Endothelial cell of umbilical vein (primary cell): ENCODE results near the gene PDE6D. TPM values are rescaled to one million over a fixed set of nuclear protein-coding genes. Genes with fewer than 3 reads are reported as not detected.
A peak's percentile ranks its signal among the peaks of the same experiment; 100 is the strongest.

Experiments used
- BruUV-seq: library from RNA; stranded (reverse); fragments of 400-500 nt; replicated peaks from 2 replicates; lab custom pipeline; 2021; lab: Mats Ljungman, UMichigan
- CTCF ChIA-PET: fragments of 300-600, 350-600 bp; sonication (Branson Sonifier 250); formaldehyde crosslinking; loops from one replicate; lab custom pipeline; 2021; ENCODE audit warnings: antibody characterized with exemption, inconsistent platforms; lab: Charles Lee
- POLR2A ChIA-PET: fragments of 300-600, 350-600 bp; sonication (Branson Sonifier 250); formaldehyde crosslinking; loops from one replicate; lab custom pipeline; 2021; ENCODE audit warnings: antibody characterized with exemption, inconsistent platforms; lab: Charles Lee
- DNase-seq: peaks from one replicate; pipeline ENCODE4 v3.0.0-alpha.2; 2011; ENCODE audit warnings: low read depth, low spot score
- FAIRE-seq: peaks from 2 replicates; lab custom pipeline; 2011; peaks lifted over from hg19 to GRCh38; lab: Jason Lieb, UNC
- H2AFZ ChIP-seq: 2 replicates; pipeline ENCODE4 v1.6.0; 2012; ENCODE audit warnings: low read depth, low read length, control low read depth, inconsistent platforms
- H3K27ac ChIP-seq: 2 replicates; pipeline ENCODE4 v1.5.1; 2011; ENCODE audit warnings: low read depth, mild to moderate bottlenecking, control low read depth, low read length, moderate library complexity; ENCODE audit not compliant: insufficient read depth
- H3K27me3 ChIP-seq, 2 experiments: 2 replicates each; pipeline versions ENCODE4 v1.6.0 to v1.6.1; 2011; ENCODE audit warnings: low read length in 2 of 2, mixed read lengths in 1 of 2; ENCODE audit not compliant: control insufficient read depth in 2 of 2, insufficient read depth in 2 of 2
- H3K36me3 ChIP-seq, 2 experiments: 2 replicates in 1 of 2; 3 replicates in 1 of 2; pipeline ENCODE4 v1.5.1; 2011; ENCODE audit warnings: low read length in 2 of 2, mild to moderate bottlenecking in 1 of 2, moderate library complexity in 1 of 2; ENCODE audit not compliant: control insufficient read depth in 2 of 2, insufficient read depth in 2 of 2; ENCODE audit errors: extremely low read depth in 1 of 2
- H3K4me1 ChIP-seq: 3 replicates; pipeline ENCODE4 v1.5.1; 2011; ENCODE audit warnings: mild to moderate bottlenecking, low read length; ENCODE audit not compliant: control insufficient read depth, insufficient read depth; ENCODE audit errors: extremely low read depth
- H3K4me2 ChIP-seq: 2 replicates; pipeline ENCODE4 v1.6.1; 2011; ENCODE audit warnings: low read length, control low read depth, mixed read lengths; ENCODE audit not compliant: insufficient read depth
- H3K4me3 ChIP-seq, 3 experiments: fragments of 200-600 bp in 1 of 3; sonication (generic), shearing (Covaris generic) in 1 of 3; replicated peaks in 1 of 3; 2 replicates each; pipeline ENCODE4 v1.5.1; 2011 to 2016; ENCODE audit warnings: control low read depth in 3 of 3, low read length in 3 of 3, mild to moderate bottlenecking in 2 of 3, inconsistent platforms in 1 of 3, low read depth in 1 of 3, moderate library complexity in 1 of 3; ENCODE audit not compliant: insufficient read depth in 1 of 3
- H3K79me2 ChIP-seq: 2 replicates; pipeline ENCODE4 v1.6.0; 2012; ENCODE audit warnings: low read length, inconsistent platforms; ENCODE audit not compliant: control insufficient read depth, insufficient read depth
- H3K9ac ChIP-seq: replicated peaks from 2 replicates; pipeline ENCODE3; 2011; ENCODE audit warnings: low read length, control low read depth; ENCODE audit not compliant: insufficient read depth; ENCODE audit errors: extremely low read depth
- H3K9me1 ChIP-seq: replicated peaks from 3 replicates; pipeline ENCODE4 v1.6.0; 2011; ENCODE audit warnings: mild to moderate bottlenecking, low read length; ENCODE audit not compliant: control insufficient read depth, insufficient read depth; ENCODE audit errors: extremely low read depth
- H3K9me3 ChIP-seq: replicated peaks from 2 replicates; pipeline ENCODE4 v1.5.1; 2012; ENCODE audit warnings: low read length, inconsistent platforms; ENCODE audit not compliant: control insufficient read depth, insufficient read depth
- H4K20me1 ChIP-seq: replicated peaks from 2 replicates; pipeline ENCODE3; 2011; ENCODE audit warnings: mild to moderate bottlenecking, low read length; ENCODE audit not compliant: control insufficient read depth, insufficient read depth; ENCODE audit errors: extremely low read depth
- CTCF ChIP-seq, 2 donors: IDR thresholded peaks; 1 replicate in 1 of 2; 2 replicates in 1 of 2; pipeline ENCODE4 v1.5.1; 2011; ENCODE audit warnings: low read length in 2 of 2, mild to moderate bottlenecking in 2 of 2, moderate library complexity in 2 of 2, control low read depth in 1 of 2, inconsistent platforms in 1 of 2, low read depth in 1 of 2; ENCODE audit not compliant: insufficient read depth in 1 of 2; ENCODE audit errors: extremely low read depth in 1 of 2
- JUN ChIP-seq: IDR thresholded peaks from 2 replicates; pipeline ENCODE4 v1.6.1; 2011; ENCODE audit warnings: borderline replicate concordance, low read depth; ENCODE audit not compliant: insufficient read length, insufficient read depth
- dilution Hi-C: fragments of 300-500 bp; cut with MboI; formaldehyde crosslinking; loops from one replicate; pipeline ENCODE4 v1.15.0; 2019; ENCODE audit warnings: low sequenced_read_pairs; ENCODE audit not compliant: extremely low pct_ligation_motif_present
- intact Hi-C: fragments of 100-400 bp; cut with micrococcal nuclease; formaldehyde crosslinking; loops from one replicate; pipeline ENCODE4 v1.10.0; 2022
- polyA plus RNA-seq, 4 experiments: library from polyadenylated mRNA; depleted of rRNA in 3 of 4; stranded (reverse) in 3 of 4; unstranded in 1 of 4; fragments of >200 nt; gene quantifications; 2 replicates each; pipeline versions ENCODE4 v1.2.1 to v1.2.3, GENCODE V29; 2011 to 2012; ENCODE audit warnings: missing spikeins in 1 of 4
- total RNA-seq: library from RNA; stranded (reverse); gene quantifications from 2 replicates; pipeline ENCODE4 v1.2.3, GENCODE V29; 2021

PDE6D gene
- total and polyA plus RNA-seq, 2 donors (not counting 3 experiments of a cell fraction or from before 2014, with no cell fraction given): 23.8 to 36.8 TPM

DNA sequence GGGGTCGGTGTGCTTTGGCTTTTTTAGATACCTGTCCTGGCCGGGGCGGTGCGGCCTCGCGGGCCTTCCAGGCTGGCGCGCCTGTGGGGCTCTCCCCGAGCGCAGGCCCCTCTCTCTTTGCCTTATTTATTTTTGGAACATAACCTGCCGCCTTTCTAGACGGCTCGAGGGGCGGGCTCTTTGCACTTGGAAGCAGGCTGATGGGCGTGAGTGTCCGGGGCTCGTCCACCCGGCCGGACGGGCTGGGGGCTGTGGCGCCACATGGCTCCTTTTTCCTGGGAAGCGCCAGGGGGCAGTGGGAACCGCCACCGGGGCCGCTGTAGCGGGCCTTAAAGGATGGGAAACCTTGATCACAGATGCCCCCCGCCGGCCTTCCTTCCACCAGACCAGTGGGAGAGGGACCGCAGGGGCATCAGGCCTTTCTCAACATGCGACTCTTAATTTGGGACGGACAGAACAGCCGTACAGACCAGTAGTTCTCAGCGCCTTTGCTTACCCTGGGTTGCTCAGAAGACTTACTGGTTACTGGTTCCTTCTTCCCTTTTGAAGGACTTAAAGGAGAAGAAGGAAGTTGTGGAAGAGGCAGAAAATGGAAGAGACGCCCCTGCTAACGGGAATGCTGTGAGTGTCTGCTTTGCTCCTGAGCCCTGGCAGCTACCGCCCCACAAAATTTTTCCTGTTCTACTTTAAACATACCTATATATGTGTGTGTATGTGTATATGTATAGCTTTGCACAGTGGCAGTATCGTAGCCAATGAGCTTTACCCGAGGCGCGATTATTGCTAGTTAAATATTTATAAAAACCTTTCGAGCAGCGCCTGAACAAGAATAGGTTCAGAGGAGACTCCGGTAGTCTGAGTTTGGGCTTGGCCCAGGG lies 70.0 kb downstream of the PDE6D start:
- intact Hi-C loops (no loop called here), dilution Hi-C loops (no loop called here)
- Histone ChIP-seq H3K27ac (peak overlapping the region; percentile 32), H3K4me2 (peak overlapping the region; percentile 74), H4K20me1 (no peaks in the 10 kb centered on the region), H3K36me3 (peaks cover 11 to 17% of the 10 kb centered on the region in 2 experiments), H3K9me3 (no peaks in the 10 kb centered on the region), H3K4me3 (peak overlapping the region; percentile 60 to 86 (median 82)), H3K27me3 (no peaks in the 10 kb centered on the region), H2AFZ (no peak overlapping the region), H3K9ac (peak overlapping the region; percentile 96), H3K4me1 (peaks cover 23% of the 10 kb centered on the region), H3K9me1 (no peaks in the 10 kb centered on the region), H3K79me2 (peaks cover 41% of the 10 kb centered on the region)
- ChIA-PET CTCF (interaction anchor here (1.2 to 13.8 kb wide), 2 partner anchors 36 to 98 kb away, joined by 7 to 583 read pairs; no protein-coding TSS in a partner anchor), POLR2A (no interaction called here)
- no TSS peak for BruUV-seq
- DNase-seq (peak; percentile 37), FAIRE-seq (peak; percentile 28)
- TF ChIP-seq JUN (no peak), CTCF (IDR thresholded peaks at IDR 0.05; ENCODE audit: extremely low read depth in 1 of 2, insufficient read depth in 1 of 2, low read depth in 1 of 2, low read length in 2 of 2) (peak in 1 of 2 donors; percentile 34)
